Non-pigmented ciliary epithelial cell (primary cell): ENCODE results near the gene CST2.
"Not testable (repeated sequence)": the region's sequence is repeated elsewhere in the genome, so short reads cannot be mapped to it uniquely, and the experiment has no call there.

Source experiments
- DNase-seq: peaks from one replicate; pipeline ENCODE4 v3.0.0-alpha.2; 2010; ENCODE audit warnings: low read depth

CST2 gene

DNA sequence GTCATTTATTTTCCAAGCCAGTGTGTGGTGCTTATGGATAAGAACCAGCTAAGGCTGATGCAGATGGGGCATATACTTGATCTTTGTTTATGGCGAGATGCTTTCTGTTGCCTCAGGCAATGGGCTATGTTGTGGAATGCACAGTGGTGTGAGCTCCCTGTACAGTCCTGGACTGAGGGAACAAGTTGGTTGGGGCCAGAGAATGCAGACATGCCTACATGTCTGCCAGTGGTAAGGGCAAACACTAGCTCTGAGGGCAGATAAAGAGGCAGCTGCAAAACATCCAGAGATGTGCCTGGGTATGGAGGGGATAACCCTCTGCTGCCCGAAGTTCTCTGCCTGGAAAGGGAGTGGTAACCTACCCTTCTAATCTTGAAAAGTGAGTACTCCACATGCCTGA is 16.2 kb downstream of the CST2 start:
- not testable (repeated sequence) for DNase-seq

- DNase-seq, result no peak
These were observed 25.7 kb downstream of the CST2 start for GRCh38 chr20:23800865-23801264.

GRCh38 chr20:23799216-23799847 is 27.2 kb downstream of the CST2 start:
- not testable (repeated sequence) for DNase-seq

DNA sequence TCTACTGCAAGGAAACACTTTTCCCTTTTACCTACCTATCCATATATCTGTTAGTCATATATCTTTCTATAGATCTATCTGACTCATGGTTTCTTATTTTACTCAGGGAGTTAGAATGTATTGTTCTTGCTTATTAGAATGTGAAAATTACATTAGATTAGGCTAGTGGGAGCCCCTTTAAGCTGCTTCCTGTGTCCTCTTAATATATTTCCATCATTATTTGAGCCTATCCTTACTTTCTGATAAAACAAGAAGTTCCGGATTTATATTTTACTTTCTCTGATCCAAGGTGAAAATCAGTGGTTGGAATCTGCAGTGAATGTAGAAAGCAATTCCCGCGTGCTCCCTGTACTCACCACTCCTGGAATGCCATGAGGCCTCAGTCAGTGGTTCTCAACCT is 31.0 kb downstream of the CST2 start:
- no peak for DNase-seq

DNA sequence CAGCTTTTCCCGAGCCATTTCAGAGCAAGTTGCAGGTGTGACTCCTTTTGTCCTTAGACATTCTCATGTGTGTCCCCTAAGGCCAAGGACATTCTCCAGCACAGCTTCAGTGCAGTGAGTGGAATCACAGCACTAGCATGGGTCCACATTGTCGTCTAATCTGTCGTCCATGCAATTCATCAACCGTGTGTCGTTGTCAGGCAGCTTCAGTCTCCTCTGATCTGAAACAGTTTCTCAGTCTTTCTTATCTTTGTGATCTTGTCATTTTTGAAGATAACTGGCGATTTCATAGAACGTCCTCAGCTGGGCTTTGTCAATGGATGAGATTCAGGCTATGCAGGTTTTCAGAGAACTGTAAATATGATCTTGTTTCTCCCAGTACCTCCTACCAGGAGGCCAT is 31.7 kb downstream of the CST2 start:
- DNase-seq, result no peak

DNA sequence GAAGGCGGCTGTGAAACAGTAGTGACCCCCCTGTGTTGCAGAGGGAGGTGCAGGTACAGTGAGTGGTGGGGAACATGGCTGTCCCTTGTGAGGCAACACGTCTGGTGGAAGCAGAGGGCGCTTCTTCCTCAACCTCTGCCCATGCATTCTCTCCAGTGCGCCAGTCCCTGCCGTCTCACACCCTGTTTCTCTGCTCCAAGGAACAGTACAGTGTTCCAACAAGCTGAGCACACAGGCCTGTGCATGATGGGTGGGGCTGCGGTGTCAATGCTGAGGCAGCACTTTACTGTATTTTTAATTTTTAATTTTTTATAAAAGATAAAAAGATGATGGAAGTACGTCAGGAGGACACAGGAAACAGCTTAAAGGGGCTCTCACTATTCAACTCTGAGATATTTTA is 32.5 kb downstream of the CST2 start:
- no peak for DNase-seq

- DNase-seq, result no peak
These were observed 43.1 kb downstream of the CST2 start for GRCh38 chr20:23783447-23783846.

DNA sequence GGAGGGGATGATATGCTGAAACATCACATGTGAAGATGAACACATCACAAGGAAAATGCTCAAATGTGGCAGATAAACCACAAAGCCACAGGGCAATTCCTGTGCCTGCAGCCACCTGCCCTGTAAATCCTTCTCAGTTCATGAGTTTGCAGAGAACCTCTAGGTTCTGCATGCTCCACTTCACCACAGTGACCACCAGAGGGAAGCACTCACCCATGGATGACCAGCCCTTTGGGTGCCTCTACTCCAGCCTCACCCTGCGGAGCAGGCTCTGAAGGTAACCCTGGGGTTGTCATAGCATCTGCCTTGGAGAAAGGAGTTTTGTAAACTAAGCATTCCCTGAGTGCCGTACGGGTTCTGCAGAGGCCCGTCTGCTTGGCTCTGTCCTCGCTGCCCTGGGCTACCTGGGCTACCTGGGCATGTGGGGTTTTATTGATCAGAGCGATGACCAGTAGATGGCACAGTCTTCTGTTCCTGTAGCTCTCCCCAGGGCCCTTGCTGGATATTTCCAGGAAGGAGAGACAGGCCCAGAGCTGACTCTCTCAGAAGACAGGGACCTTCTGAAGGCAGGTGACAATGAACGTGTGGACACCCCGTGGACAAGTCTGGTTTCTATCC is 44.1 kb downstream of the CST2 start:
- no peak for DNase-seq

GRCh38 chr20:23778676-23779075 is 47.9 kb downstream of the CST2 start:
- not testable (repeated sequence) for DNase-seq

GRCh38 chr20:23777380-23777779 is 49.1 kb downstream of the CST2 start:
- not testable (repeated sequence) for DNase-seq

GRCh38 chr20:23776067-23776771 is 50.3 kb downstream of the CST2 start:
- DNase-seq, result no peak

DNA sequence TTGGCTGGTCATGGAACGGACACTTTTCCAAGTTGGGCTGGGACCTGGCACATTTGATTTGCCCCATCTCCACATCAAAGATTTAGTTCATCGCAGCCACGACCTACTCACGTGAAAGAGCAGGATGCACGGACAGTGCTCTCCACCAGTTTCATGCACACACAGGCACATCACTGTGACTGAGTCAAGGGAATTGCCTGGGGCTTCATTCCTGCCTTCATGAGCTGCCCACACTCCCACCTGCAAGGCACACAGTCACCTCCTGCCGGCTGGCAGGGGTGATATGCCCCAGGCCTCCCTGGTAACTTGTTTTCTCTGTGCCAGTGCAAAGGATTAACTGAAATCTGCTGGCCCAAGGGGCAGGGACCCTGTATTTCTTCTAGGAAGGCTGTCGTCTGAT is 52.4 kb downstream of the CST2 start:
- DNase-seq, result no peak
